ENCODE results near the gene TNS4.

TNS4 gene

GRCh38 chr17:40534371-40535189 lies 33.2 kb upstream of the TNS4 start:
- DNase-seq = no peak

DNA sequence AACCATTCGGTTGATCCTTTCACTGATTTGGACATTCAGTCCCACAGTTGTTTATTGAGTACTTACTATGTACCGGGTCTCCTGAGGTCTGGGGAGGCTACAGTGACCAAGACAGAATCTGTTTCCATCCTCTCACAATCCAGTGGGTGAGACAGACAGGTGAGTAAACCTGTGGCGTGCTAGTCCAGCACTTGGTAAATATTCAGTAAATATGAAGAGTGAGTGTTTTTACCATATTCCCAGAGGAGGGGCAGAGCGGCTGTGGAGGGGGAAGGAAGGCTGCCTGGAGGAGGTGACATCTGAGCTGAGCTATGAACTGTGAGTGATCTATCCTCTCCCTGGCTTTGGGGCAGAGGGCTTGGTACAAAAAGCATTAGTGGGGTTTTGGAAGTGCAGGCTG lies 32.5 kb upstream of the TNS4 start:
- no peak for DNase-seq

GRCh38 chr17:40532520-40533253 lies 31.3 kb upstream of the TNS4 start:
- DNase-seq = no peak

- no peak for DNase-seq
These were observed 29.9 kb upstream of the TNS4 start for GRCh38 chr17:40531051-40531991.

DNA sequence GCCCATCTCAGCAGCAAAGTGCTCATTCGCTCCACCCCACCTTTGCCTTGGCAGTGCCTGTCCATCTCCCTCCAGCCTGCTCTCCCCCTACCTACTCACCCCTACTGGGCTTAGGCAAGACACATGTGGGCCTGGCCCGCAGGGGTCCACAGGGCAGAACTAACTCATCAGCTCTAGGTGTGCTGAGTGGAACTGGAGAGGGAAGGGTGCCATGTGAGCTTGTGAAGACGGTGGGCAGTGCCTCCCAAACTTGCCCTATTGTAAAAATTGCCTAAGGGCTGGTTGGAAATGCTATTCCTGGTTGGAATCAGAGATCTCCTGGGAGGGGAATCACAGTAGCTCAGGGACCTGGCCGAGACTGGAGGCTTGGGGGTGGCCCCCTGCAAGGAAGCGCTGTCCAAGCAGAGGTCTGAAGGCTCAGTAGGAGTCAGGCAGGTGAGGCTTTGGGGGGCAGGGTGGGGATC lies 29.1 kb upstream of the TNS4 start:
- no peak for DNase-seq

DNA sequence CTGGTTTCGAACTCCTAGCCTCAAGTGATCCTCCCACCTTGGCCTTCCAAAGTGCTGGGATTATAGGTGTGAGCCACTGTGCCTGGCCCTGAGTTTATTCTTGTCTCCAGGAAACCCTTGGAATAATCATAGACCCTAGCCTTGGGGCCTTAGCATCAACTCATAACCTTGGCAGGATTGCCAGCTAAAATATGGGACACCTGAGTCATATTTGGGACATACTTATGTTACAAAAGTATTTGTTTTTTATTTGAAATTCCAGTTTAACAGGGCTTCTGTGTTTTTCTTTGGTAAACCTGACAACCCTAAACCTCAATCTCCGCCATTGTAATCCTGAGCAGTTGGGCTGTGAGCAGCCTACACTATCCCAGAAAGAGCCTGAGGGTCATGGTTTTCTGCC lies 28.6 kb upstream of the TNS4 start:
- no peak for DNase-seq

- no peak for DNase-seq
These were observed 27.4 kb upstream of the TNS4 start for GRCh38 chr17:40528692-40529417.

DNA sequence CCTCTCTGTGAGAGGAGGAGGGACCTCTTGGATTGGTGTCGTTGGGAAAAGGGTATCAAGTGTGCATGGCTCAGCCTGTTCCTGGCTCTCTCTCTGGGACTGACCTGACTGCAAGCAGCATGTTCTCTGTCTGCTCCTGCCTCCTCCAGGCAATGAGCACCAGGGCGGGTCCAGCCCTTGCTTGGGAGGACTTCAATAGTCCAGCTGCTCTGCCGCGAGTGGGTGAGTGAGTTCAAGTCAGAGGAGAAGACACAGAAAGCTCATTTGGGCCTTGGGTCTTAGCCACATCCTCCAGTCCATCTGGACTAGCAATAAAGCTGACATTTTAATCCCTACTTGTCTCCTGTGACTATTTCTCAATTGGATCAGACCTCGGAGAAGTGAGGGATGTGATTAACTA lies 25.2 kb upstream of the TNS4 start:
- DNase-seq = no peak

GRCh38 chr17:40525294-40525693 lies 23.9 kb upstream of the TNS4 start:
- DNase-seq = no peak

- DNase-seq = no peak
These were observed 23.0 kb upstream of the TNS4 start for GRCh38 chr17:40524243-40524965.

DNA sequence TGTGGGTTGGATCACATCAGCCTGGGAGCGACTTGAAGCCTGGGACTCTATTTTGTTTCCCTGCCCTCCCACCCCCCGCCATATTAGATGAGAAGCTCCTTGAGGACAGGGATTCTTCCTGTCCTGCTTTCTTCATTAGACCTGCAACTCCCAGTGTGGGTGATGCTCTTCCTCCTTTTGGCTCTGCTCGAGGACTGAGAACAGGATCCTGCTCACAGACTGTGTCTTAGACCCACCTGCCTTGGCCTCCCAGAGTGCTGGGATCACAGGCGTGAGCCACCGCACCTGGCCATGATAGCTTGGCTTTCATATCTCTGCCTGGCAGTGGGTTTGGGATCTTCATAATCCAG lies 21.5 kb upstream of the TNS4 start:
- no peak for DNase-seq

GRCh38 chr17:40522250-40522960 lies 21.0 kb upstream of the TNS4 start:
- DNase-seq = no peak

DNA sequence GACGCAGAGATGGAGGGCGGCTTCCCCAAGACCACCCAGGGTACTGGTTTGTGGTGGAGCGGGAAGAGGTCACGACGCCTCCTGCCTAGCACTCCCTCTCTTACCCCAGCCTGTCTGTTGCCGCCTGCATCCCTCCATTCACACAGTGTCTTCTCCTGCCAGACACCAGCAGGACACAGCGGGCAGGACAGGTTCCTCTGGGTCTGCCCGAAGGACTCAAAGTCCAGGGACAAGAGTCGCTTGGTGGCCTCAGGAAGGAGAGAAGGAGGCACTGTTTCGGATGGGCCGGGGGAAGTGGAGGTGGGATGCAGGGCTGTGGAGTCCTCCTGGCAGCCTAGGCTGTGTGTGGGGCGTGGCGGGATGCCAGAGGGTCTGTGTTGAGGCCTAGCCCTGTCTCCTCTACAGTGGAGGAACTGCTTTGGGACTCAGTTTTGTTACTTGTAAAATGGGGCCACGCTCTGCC lies 19.6 kb upstream of the TNS4 start:
- no peak for DNase-seq

DNA sequence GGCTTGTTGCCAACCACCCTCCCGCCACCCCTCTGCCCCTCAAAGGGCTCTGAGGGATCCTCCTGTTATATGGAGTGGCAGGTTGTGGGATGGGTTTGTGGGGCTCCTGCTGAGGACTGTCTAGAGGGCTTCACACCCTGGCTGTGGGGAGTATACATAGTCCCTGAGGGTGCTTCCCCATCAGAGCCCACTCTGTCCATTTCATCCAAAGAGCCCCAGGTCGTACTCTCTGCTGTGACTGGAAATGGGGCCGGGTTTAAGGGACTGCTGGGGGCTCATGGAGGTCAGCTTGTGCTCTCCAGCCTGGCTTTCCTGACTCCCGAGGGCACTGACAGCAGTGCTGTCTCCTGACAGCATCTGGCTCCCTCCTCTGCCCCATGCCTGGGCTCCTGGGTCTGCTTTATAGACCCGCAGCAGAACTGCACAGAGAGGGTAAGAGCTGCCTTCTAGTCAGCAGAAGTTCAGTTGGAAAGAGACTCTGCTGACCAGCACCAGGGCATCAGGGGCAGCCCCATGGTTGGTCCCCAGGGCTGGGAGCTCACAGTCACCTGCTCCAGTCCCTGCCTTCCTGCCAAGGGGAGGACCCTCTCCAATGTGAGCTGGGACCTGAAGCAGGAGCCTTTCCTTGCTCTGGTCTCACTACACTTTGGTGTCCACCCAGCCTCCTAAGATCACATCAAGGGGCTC lies 17.8 kb upstream of the TNS4 start:
- no peak for DNase-seq

DNA sequence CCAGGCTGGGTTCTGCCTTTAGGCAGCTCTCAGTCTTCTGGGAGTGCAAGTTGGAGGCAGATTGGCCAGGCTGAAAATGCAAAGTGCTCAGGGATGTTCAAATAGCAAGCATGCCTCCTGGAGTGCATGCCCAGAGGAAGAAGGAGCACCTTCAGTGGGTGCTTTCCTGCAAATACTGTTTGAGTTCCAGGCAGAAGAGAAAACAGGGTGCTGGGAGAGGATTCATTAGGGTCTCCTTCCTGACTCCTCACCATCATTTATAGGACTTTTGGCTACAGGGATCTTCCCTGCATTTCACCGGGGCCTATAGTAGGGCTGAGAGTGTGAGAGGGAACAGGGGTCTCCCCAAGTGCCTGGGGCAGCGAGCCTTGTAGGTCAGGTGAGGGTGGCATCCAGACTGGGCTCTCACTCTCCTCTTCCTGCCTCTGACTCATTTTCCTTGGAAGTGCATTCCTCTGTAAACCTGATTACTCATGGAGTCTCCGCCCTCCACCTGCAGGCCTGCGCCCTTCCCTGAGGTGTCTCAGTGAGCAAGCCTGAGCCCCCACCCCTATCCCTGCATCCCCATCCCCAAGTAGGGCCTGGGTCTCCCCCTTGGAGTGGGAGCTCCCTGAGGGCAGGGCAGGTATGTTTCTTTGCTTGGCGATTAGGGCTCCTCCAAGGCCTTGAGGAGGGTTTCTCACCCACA lies 17.1 kb upstream of the TNS4 start:
- DNase-seq = no peak

GRCh38 chr17:40517981-40518380 lies 16.6 kb upstream of the TNS4 start:
- no peak for DNase-seq

- no peak for DNase-seq
These were observed 15.9 kb upstream of the TNS4 start for GRCh38 chr17:40517286-40517662.

- no peak for DNase-seq
These were observed 15.3 kb upstream of the TNS4 start for GRCh38 chr17:40516581-40517285.

- no peak for DNase-seq
These were observed 14.1 kb upstream of the TNS4 start for GRCh38 chr17:40515491-40516041.
